ENCODE data around the gene POLE2. TPM values are rescaled to one million over a fixed set of nuclear protein-coding genes. Genes with fewer than 3 reads are reported as not detected.

The POLE2 gene
- total and polyA plus RNA-seq, 2 of the 13 experiments (the other 11 are each of a cell fraction or from before 2014, with no cell fraction given), result 16.6 to 37.0 TPM

DNA sequence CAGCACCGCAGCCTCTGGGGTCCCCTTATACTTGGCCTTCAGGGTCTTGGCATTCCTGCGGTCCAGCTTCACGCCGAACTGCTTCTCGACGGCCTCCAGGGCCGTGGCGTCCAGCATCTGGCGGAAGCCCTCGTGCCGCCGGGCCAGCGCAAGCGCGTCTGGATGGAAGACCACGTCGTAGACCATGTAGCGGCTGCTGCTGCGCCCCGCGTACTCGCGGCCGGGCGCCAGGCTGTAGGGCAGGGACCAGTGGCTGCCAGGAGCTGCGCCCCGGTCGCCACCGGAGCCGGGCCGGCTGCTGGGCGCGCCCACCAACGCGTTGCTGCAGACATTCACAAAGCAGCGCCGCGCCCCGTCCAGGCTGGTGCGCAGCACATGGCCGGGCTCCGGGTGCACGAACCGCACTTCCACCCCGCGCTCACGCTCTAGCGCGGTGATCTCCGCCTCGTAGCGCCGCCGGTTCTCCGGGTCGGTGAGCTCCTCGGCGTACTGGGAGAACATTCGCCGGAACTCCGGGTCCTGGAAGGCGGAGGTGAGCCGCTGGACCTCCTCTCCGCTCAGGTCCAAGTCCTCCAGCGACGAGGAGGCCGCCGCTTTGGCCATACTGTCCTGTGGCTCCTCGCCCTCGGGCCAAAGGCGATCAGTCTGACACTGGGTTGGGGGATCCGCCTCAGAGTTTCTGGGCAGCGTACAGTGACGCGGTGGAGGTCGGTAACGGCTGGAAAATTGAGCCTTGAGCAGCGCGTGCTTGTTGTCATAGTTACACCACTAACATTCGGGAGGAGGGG, 53.3 kb downstream of the POLE2 start, which contains the start of gene DNAAF2 (continued):
- TF ChIP-seq, protein P1, sequence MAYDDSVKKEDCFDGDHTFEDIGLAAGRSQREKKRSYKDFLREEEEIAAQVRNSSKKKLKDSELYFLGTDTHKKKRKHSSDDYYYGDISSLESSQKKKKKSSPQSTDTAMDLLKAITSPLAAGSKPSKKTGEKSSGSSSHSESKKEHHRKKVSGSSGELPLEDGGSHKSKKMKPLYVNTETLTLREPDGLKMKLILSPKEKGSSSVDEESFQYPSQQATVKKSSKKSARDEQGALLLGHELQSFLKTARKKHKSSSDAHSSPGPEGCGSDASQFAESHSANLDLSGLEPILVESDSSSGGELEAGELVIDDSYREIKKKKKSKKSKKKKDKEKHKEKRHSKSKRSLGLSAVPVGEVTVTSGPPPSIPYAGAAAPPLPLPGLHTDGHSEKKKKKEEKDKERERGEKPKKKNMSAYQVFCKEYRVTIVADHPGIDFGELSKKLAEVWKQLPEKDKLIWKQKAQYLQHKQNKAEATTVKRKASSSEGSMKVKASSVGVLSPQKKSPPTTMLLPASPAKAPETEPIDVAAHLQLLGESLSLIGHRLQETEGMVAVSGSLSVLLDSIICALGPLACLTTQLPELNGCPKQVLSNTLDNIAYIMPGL (CRISPR knock-in tag; IDR thresholded peaks at IDR 0.05; ENCODE audit: borderline replicate concordance in 1 of 2, low read depth in 1 of 2), result no peak; a peak in 1 of 4 replicates
- peak; percentile 35; the same call in 1 of the 2 replicates for TF ChIP-seq NRL (CRISPR knock-in tag; IDR thresholded peaks at IDR 0.05; ENCODE audit: borderline replicate concordance)
- TF ChIP-seq, protein P2, sequence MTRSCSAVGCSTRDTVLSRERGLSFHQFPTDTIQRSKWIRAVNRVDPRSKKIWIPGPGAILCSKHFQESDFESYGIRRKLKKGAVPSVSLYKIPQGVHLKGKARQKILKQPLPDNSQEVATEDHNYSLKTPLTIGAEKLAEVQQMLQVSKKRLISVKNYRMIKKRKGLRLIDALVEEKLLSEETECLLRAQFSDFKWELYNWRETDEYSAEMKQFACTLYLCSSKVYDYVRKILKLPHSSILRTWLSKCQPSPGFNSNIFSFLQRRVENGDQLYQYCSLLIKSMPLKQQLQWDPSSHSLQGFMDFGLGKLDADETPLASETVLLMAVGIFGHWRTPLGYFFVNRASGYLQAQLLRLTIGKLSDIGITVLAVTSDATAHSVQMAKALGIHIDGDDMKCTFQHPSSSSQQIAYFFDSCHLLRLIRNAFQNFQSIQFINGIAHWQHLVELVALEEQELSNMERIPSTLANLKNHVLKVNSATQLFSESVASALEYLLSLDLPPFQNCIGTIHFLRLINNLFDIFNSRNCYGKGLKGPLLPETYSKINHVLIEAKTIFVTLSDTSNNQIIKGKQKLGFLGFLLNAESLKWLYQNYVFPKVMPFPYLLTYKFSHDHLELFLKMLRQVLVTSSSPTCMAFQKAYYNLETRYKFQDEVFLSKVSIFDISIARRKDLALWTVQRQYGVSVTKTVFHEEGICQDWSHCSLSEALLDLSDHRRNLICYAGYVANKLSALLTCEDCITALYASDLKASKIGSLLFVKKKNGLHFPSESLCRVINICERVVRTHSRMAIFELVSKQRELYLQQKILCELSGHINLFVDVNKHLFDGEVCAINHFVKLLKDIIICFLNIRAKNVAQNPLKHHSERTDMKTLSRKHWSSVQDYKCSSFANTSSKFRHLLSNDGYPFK (CRISPR knock-in tag; IDR thresholded peaks at IDR 0.05; ENCODE audit: borderline replicate concordance), result peak; percentile 17; the same call in 1 of the 2 replicates
- TF ChIP-seq EED (CRISPR knock-in tag; IDR thresholded peaks at IDR 0.05), result no peak; the same call in 1 of the 2 replicates
- no peak for TF ChIP-seq JDP2 (CRISPR knock-in tag; IDR thresholded peaks at IDR 0.05; ENCODE audit: borderline replicate concordance)
- no peak for TF ChIP-seq MBD4 (IDR thresholded peaks at IDR 0.05; ENCODE audit: borderline replicate concordance, low read length)
- TF ChIP-seq NCOA1 (CRISPR knock-in tag; IDR thresholded peaks at IDR 0.05), result peak; percentile 73; the same call in 1 of the 2 replicates
- TF ChIP-seq, protein P3, sequence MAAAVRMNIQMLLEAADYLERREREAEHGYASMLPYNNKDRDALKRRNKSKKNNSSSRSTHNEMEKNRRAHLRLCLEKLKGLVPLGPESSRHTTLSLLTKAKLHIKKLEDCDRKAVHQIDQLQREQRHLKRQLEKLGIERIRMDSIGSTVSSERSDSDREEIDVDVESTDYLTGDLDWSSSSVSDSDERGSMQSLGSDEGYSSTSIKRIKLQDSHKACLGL (CRISPR knock-in tag; IDR thresholded peaks at IDR 0.05), result peak; percentile 88; the same call in 1 of the 2 replicates
- TF ChIP-seq, protein P4, sequence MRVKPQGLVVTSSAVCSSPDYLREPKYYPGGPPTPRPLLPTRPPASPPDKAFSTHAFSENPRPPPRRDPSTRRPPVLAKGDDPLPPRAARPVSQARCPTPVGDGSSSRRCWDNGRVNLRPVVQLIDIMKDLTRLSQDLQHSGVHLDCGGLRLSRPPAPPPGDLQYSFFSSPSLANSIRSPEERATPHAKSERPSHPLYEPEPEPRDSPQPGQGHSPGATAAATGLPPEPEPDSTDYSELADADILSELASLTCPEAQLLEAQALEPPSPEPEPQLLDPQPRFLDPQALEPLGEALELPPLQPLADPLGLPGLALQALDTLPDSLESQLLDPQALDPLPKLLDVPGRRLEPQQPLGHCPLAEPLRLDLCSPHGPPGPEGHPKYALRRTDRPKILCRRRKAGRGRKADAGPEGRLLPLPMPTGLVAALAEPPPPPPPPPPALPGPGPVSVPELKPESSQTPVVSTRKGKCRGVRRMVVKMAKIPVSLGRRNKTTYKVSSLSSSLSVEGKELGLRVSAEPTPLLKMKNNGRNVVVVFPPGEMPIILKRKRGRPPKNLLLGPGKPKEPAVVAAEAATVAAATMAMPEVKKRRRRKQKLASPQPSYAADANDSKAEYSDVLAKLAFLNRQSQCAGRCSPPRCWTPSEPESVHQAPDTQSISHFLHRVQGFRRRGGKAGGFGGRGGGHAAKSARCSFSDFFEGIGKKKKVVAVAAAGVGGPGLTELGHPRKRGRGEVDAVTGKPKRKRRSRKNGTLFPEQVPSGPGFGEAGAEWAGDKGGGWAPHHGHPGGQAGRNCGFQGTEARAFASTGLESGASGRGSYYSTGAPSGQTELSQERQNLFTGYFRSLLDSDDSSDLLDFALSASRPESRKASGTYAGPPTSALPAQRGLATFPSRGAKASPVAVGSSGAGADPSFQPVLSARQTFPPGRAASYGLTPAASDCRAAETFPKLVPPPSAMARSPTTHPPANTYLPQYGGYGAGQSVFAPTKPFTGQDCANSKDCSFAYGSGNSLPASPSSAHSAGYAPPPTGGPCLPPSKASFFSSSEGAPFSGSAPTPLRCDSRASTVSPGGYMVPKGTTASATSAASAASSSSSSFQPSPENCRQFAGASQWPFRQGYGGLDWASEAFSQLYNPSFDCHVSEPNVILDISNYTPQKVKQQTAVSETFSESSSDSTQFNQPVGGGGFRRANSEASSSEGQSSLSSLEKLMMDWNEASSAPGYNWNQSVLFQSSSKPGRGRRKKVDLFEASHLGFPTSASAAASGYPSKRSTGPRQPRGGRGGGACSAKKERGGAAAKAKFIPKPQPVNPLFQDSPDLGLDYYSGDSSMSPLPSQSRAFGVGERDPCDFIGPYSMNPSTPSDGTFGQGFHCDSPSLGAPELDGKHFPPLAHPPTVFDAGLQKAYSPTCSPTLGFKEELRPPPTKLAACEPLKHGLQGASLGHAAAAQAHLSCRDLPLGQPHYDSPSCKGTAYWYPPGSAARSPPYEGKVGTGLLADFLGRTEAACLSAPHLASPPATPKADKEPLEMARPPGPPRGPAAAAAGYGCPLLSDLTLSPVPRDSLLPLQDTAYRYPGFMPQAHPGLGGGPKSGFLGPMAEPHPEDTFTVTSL (CRISPR knock-in tag; IDR thresholded peaks at IDR 0.05; ENCODE audit: borderline replicate concordance), result 0 out of 2 replicates have a peak, but pooled peaks have one; percentile 5
- no peak for TF ChIP-seq MZF1 (CRISPR knock-in tag; IDR thresholded peaks at IDR 0.05; ENCODE audit: borderline replicate concordance)
- TF ChIP-seq MXI1 (IDR thresholded peaks at IDR 0.05; ENCODE audit: borderline replicate concordance, low read depth, low read length), result peak; percentile 31
- TF ChIP-seq TCF12 (IDR thresholded peaks at IDR 0.05), result no peak
- no peak for TF ChIP-seq TCF12 (CRISPR knock-in tag; IDR thresholded peaks at IDR 0.05)
- TF ChIP-seq ZFP36L2 (CRISPR knock-in tag; IDR thresholded peaks at IDR 0.05), result no peak
- TF ChIP-seq BRD4 (CRISPR knock-in tag; IDR thresholded peaks at IDR 0.05), result peak; percentile 34
- no peak for TF ChIP-seq RORA (CRISPR knock-in tag; IDR thresholded peaks at IDR 0.05)
